ENCODE measurements around the gene CEP43.

CEP43 gene

GRCh38 chr6:167015302-167015701, 16.1 kb downstream of the CEP43 start:
- no peak for DNase-seq

GRCh38 chr6:167020206-167020605, 21.0 kb downstream of the CEP43 start:
- no peak for DNase-seq

- DNase-seq, result no peak
Measured at GRCh38 chr6:167027308-167027707, 28.1 kb downstream of the CEP43 start.

- DNase-seq, result no peak
Measured at GRCh38 chr6:167027772-167028171, 28.6 kb downstream of the CEP43 start.

GRCh38 chr6:167030222-167031072, 31.2 kb downstream of the CEP43 start:
- DNase-seq, result no peak

DNA sequence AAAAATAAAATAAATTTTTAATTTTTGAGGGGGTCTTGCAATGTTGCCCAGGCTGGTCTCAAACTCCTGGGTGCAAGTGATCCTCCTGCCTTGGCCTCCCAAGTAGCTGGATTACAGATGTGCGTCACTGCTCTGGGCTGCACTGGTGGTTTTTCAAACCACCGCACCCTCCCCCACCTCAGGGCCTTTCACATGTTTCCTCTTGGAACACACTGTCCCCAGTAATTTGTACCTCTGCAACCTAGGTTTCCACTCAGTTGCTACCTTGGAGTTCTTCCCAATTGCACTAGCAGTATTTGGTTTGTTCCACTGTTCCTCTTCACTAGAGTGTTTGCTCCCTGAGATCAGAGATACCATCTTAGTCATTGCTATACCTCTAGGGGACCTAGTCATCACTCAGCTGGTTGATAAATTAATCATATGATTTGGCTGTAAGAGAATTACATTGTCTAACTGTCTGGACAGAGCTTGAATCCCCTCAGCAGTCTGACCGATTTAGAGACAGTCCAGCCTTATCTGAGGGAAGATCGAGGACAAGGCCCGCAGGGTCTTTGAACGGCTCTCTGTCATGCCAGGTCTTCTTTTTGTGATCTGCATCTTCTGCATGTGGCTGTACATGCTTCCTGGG, 32.0 kb downstream of the CEP43 start:
- no peak for DNase-seq

GRCh38 chr6:167034056-167034455, 34.9 kb downstream of the CEP43 start:
- DNase-seq, result no peak

GRCh38 chr6:167037762-167038161, 38.6 kb downstream of the CEP43 start:
- no peak for DNase-seq

GRCh38 chr6:167044696-167045095, 45.5 kb downstream of the CEP43 start:
- no peak for DNase-seq

DNA sequence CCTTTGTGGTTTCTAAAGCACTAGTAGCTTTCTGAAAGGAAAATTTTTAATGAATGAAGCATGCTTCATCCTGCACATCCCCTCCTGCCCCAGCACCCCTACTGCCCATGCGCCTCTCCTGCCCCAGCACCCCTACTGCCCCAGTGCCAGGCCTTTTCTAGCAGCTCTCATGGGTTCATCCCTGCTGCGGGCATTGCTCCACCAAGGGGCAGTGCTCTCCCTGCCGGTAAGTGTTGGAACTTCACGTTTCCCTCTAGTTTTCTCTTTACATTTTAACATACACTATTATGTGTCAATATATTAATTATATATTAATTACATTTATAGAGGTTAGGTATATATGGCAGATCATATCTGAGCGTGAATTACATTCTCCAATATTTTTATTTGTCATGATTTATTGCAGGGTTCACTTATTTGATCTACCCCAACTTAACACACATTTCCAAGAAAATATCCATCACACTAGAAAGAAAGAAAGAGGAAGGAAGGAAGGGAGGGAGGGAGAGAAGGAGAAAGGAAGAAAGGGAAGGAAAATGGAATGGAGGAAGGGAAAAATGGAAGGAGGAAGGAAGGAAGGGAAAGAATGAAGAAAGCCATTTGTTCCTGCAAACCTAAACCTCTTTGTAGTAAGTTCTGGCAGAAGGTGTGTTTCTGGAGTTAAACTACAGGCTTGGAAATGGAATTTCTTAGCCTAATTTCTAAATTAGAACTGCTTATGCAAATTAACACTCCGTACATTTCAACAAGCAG, 46.8 kb downstream of the CEP43 start:
- no peak for DNase-seq

GRCh38 chr6:167046861-167047495, 47.8 kb downstream of the CEP43 start:
- no peak for DNase-seq

DNA sequence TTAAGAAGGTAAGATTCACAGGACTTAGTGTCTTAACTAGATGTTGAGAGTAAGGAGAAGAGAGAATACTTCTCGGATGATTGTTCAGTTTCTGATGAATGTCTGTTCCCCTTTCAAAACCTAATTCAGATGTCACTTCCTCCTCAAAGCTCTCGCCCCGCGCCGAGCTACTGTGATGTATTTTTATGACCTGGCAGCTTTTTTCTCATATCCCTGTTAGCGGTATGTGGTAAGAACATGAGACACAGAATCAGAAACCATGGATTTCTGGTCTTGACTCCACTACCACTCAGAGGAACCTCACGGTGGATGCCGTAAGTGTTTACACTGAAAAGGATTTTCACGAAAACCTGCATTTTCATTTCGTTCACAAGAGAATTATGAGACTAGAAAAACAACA, 48.4 kb downstream of the CEP43 start:
- DNase-seq, result peak; percentile 31 to 36

Measured in activated CD4-positive, alpha-beta T cell treated with anti-CD3 and anti-CD28 coated beads for 4 hours (primary cell).